Sciatic nerve (tissue), 2 donors: Measurements from ENCODE around the gene BLVRA. TPM values are rescaled to one million over a fixed set of nuclear protein-coding genes. Genes with fewer than 3 reads are reported as not detected.
A peak's percentile ranks its signal among the peaks of the same experiment; 100 is the strongest.
"Not testable (repeated sequence)": the region's sequence is repeated elsewhere in the genome, so short reads cannot be mapped to it uniquely, and the experiment has no call there.

Experiments
- ATAC-seq: fragments of 200-7000 bp; cut with Tn5 transposase; one replicate; pipeline ENCODE4 v1.9.1; 2020; ENCODE audit warnings: mild to moderate bottlenecking, moderate library complexity
- DNase-seq: peaks from one replicate; pipeline ENCODE4 v3.0.0-alpha.2; 2020; ENCODE audit warnings: low spot score
- intact Hi-C: fragments of 100-400 bp; cut with DNase I; formaldehyde crosslinking; loops from one replicate; pipeline ENCODE4 v1.14.2; 2022
- total RNA-seq: library from RNA; stranded (reverse); fragmentation: NEBNext Ultra II Directional; extraction: Animal tissue kit (Norgen Biotek cat#: 25700); gene quantifications from one replicate; pipeline ENCODE4 v1.2.1, GENCODE V29; 2021
- donor health status: DM: no; HTN: no; CAD: no.
- donor health status: DM: no; HTN: no; CAD: no.

Gene BLVRA
- total RNA-seq, 1 donor from 2014 or later = 64.4 TPM

GRCh38 chr7:43764807-43765491 lies 6.5 kb downstream of the BLVRA start:
- ATAC-seq (peak; percentile 24), DNase-seq (no peak)
- intact Hi-C loops = no loop called here

- DNase-seq = no peak
- no peak for ATAC-seq
- intact Hi-C loops = no loop called here
Measured at GRCh38 chr7:43766564-43766963, 8.1 kb downstream of the BLVRA start.

GRCh38 chr7:43767311-43767710 lies 8.8 kb downstream of the BLVRA start:
- intact Hi-C loops = no loop called here
- DNase-seq = no peak
- no peak for ATAC-seq

DNA sequence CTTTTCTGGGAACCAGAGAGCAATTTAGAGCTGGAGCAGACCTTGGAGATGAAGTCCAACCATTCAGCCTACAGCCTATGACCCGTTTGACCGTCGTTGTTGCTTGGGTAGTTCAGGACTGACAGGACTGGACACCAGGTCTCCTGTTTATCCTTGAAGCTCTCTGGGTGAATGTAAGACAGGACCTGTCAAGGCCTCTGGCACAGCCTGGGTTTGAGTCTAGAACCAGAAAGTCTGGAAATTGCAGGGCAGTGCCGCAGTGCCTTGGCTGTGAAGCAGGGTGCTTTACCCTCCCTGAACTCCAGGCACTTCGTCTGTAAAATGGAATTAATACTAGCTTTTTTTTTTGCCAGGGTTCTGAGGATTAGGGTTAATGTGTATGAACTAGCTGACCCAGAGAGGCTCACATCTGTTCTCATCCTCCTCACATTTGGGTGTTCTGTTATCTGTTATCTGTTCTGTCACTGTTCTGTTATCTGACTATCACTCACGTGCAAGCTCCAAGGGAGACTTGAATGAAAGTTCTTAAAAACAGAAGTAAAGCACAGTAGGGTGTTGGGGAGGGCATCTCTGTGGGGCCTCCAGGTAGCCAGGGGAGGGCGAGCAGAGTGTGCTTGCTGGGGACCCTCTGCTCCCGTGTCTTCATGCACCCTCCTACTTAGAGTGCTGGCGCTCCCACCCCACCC lies 9.9 kb downstream of the BLVRA start:
- ATAC-seq (no peak), DNase-seq (no peak)
- intact Hi-C loops = no loop called here

- DNase-seq (no peak), ATAC-seq (no peak)
Measured at GRCh38 chr7:43768887-43769272, 10.4 kb downstream of the BLVRA start.

DNA sequence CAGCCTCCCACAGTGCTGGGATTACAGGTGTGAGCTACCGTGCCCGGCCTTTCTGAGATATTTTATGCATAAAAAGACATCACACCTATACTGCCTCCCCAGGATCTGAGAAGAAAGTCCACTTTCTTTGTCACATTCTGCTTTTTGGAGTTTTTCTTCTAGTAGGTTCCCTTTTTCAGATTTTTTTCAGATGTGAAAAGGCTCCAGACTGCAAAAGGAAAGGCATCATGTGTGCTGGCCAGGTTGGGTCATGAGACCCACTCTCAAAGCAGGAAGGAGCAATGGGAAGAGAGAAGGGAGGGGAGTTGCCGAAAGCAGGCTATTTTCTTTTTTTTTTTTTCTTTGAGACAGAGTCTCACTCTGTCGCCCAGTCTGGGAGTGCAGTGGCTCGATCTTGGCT lies 10.8 kb downstream of the BLVRA start:
- DNase-seq (no peak), ATAC-seq (no peak)
- intact Hi-C loops = no loop called here

More at GRCh38 chr7:43768887-43769272, 10.4 kb downstream of the BLVRA start:
- intact Hi-C loops = no loop called here

- intact Hi-C loops = no loop called here
- DNase-seq = no peak
- ATAC-seq = no peak
Measured at GRCh38 chr7:43769791-43770465, 11.4 kb downstream of the BLVRA start.

- ATAC-seq (no peak), DNase-seq (no peak)
- intact Hi-C loops = no loop called here
Measured at GRCh38 chr7:43771128-43771527, 12.6 kb downstream of the BLVRA start.

DNA sequence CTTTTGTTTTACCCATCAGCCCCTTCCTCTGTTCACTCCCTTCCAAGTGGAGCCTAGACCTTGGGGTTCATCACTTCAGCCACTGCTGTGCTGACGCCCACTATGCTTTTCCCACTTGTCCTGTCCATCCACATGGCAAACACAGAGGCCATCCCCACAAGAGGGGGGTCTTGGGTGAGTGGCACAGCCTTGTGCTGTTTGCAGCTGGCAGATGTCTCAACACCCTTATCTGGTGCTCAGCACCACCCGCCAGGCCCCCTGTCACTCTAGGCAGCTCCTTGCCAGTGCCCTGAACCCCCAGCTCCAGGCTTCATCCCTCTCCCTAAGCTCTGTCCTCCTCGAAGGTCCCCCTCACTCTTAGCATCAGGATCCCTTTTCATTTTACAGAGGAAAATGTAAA lies 13.1 kb downstream of the BLVRA start:
- DNase-seq (no peak), ATAC-seq (no peak)
- intact Hi-C loops = no loop called here

- ATAC-seq, DNase-seq, intact Hi-C loops: not testable (repeated sequence)
Measured at GRCh38 chr7:43773268-43773667, 14.8 kb downstream of the BLVRA start.

- DNase-seq, ATAC-seq, intact Hi-C loops: not testable (repeated sequence)
Measured at GRCh38 chr7:43775255-43775654, 16.8 kb downstream of the BLVRA start.

DNA sequence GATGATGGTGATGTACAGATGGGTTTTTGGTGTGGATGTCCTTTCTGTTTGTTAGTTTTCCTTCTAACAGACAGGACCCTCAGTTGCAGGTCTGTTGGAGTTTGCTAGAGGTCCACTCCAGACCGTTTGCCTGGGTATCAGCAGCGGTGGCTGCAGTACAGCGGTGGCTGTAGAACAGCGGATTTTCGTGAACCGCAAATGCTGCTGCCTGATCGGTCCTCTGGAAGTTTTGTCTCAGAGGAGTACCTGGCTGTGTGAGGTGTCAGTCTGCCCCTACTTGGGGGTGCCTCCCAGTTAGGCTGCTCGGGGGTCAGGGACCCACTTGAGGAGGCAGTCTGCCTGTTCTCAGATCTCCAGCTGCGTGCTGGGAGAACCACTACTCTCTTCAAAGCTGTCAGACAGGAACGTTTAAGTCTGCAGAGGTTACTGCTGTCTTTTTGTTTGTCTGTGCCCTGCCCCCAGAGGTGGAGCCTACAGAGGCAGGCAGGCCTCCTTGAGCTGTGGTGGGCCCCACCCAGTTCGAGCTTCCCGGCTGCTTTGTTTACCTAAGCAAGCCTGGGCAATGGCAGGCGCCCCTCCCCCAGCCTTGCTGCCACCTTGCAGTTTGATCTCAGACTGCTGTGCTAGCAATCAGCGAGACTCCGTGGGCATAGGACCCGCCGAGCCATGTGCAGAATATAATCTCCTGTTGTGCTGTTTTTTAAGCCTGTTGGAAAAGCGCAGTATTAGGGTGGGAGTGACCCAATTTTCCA lies 20.0 kb downstream of the BLVRA start:
- intact Hi-C loops, DNase-seq, ATAC-seq: not testable (repeated sequence)

- DNase-seq (no peak), ATAC-seq (no peak)
- intact Hi-C loops = no loop called here
Measured at GRCh38 chr7:43779045-43779812, 20.7 kb downstream of the BLVRA start.

DNA sequence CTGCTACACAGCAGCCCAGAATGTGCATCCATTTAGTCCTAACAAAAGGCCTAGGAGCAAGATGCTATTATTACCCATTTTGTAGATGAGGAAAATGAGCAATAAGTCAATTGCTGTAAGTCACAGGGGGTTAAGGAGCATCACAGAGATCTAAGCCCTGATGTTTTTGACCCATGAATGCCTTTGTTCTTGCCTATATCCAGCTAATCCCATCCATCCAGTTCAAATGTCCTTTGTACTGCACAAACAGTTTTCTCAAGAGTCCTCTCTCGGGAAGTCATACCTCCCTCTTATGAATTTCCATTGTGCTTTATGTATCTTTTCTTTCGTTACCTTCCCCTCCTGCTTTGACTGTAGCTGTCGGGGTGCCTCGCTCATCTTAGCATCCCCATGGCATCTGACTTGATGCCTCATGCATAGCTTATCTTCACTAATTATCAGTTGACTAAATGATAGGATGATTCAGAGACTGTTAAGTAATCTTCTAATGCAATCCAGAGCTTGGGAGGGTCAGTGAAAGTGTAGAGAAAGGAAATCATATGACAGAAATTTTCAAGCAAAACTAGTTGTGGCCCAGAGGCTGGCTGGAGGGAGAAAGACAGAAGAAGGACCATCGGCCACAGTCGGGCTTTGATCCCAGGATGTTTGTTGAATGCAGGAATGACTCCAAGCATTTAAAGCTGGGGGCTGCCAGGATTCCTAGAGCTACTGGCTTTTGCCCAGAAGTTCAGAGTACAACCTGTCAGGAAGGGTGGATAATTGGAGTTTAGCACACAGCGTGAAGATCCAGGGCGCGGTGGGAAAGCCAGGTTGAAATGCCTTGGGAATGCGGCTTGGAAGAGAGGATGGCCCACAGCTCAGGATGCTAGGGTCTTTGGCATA lies 23.5 kb downstream of the BLVRA start:
- intact Hi-C loops = no loop called here
- DNase-seq (no peak), ATAC-seq (peak; percentile 65)

GRCh38 chr7:43782768-43783555 lies 24.5 kb downstream of the BLVRA start:
- ATAC-seq = no peak
- intact Hi-C loops = no loop called here

DNA sequence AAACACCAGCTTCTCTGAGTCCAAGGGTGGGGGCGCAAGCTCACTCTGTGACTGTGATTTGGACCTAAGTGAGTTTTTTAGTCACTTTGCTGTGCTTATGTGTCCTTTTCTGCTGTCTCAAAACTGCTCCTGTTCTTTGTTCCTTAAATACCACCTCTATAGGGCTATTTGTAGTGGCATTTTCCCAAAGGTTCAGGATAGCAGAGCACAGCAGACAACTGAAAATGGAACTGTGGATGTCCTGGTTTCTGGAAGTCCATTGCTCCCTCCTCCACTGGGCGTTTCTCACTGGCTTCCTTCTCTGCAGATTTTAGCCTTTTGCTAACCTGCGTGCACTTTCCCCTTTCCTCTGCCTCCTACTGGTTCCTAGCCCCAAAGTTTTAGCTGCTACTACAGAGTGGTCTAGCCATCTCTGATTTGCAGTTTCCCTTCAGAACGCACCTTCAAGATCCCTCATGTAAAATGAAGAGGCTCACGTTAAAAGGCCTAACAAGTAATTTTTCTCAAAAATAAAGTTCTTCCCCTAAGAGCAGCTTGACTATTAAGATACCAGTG lies 25.6 kb downstream of the BLVRA start:
- intact Hi-C loops = no loop called here
- ATAC-seq (no peak), DNase-seq (no peak)

More at GRCh38 chr7:43782768-43783555, 24.5 kb downstream of the BLVRA start:
- no peak for DNase-seq
